HG03066 (cell line): ENCODE data around the gene RBMS3.
"Not testable (repeated sequence)": the region's sequence is repeated elsewhere in the genome, so short reads cannot be mapped to it uniquely, and the experiment has no call there.

Experiments
- ATAC-seq: cut with Tn5 transposase; IDR thresholded peaks from one replicate; pipeline ENCODE4 v1.9.1; 2021; ENCODE audit warnings: low read depth; ENCODE audit not compliant: unreplicated experiment

The RBMS3 gene

DNA sequence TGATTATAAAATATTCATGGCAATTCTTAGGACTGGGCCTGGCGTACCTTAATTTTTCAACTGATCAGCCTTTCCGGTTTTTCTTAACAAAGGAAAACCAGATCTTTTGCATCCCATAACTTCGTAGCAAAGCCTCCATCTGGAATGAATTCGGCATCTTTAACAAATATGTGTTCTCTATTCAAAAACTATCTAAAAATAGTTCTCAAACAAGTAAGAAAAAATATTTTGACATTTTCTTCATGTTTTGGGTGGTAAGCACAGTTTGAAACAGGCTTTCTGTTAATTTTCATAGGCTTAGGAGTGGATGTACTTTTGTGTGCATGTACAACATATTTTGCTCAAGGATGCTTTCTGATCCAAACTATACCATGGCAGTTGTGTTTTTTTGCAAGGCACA is 55.1 kb downstream of the RBMS3 start:
- ATAC-seq, result no peak

DNA sequence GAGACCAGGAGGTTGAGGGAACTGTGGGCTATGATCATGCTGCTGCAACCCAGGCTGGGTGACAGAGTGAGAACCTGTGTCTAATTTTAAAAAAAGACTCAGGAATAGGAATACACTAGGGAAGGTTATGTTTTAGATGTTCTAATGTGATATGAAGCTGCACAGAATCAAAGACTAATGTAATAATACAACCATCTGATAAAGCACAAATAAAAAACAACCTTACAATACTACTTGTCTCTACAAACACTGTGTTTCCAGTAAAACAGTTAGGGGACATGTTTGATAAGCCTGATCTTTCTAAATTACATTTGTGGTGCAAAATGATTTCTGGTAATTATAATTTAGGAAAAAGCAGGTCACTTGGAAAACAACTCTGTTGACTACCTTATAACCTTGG is 56.7 kb downstream of the RBMS3 start:
- no peak for ATAC-seq

DNA sequence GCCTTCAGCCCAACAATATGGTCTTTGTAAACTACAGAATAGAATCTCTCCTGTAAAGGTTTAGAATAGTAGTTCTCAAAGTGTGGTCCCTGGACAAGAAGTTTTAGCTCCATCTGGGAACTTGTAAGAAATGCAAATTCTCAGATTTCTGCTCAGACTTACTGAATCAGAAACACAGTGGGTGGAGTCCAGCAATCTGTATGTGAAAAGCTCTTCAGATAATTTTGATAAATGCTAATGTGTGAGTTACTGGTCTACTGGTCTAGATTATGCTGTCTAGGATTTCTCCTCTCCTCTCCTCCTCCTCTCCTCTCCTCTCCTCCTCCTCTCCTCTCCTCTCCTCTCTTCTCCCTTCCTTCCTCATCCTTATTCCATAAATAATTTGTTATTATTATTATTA is 57.5 kb downstream of the RBMS3 start:
- ATAC-seq, result no peak

DNA sequence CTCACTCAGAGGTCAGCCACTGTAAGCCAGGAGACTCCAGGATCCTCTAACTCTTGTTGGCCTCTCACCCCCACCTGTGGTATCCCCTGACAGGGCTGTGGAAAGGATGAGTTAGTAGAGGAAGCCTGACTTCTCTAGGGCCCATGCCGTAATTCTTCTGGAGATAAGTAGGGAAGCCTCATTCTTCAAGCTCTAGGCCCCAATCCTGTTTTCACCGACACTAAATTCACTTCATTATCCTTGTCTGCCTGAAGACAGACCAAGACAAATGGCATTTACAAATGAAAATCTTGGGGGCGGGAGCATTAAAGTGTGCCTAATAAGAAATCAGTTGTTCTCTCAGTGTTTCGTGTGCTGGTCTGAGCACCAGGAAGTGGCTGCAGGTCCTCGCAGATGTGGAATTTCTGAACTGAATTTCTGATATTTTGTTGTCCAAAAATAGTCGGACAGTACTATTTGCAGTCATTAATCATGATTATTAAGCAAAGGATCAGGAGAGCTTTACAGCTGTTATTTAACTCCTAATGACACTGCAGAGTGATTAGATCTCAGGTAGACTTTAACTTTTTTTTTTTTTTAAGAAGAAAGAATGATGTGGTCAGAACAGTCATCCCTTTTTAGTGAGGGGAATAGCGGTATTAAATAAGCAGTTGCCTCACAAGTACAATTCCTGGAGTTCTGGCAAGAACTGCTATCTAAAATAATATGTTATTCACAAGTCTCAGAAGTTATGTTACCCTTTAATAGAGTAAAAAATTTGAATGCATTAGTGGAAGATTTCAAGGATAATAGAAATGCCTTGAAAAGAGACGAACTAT is 58.4 kb downstream of the RBMS3 start:
- ATAC-seq, result no peak

DNA sequence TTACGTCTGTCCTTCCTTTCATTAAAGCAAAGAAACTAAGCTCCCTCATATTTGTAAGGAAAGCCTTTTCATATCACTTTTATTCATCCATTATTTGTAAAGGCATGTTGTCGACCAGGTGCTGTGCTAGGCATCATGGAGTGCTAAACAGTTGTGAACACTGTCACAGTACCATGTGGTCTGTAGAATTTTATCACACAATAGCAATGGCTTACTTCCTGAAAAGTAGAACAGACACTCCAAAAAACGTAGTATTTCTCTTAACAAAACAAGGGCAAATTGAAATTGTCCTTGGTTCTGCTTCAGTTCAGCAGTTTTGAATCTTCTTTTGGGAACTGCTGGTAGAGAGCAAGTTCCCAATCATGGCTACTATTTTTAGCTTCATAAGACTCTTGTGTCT is 63.3 kb downstream of the RBMS3 start:
- no peak for ATAC-seq

DNA sequence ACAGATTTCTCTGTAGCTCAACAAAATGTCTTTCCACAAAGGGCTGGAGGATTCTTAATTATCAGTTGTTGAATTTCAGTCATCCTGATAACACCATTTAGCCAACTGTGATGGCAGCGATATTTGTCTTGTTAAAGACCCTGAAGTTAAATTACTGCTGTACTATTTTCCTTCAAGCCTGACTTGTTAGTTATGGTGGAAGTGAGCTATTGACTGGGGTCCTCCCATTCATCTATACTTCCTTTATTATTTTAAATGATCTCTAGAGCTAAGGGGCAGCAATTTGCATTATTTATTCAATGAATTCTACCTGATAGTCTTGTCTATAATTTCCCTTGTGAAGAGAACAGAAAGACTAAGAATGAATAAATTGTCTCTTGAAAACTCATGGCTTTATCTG is 64.1 kb downstream of the RBMS3 start:
- ATAC-seq, result no peak

DNA sequence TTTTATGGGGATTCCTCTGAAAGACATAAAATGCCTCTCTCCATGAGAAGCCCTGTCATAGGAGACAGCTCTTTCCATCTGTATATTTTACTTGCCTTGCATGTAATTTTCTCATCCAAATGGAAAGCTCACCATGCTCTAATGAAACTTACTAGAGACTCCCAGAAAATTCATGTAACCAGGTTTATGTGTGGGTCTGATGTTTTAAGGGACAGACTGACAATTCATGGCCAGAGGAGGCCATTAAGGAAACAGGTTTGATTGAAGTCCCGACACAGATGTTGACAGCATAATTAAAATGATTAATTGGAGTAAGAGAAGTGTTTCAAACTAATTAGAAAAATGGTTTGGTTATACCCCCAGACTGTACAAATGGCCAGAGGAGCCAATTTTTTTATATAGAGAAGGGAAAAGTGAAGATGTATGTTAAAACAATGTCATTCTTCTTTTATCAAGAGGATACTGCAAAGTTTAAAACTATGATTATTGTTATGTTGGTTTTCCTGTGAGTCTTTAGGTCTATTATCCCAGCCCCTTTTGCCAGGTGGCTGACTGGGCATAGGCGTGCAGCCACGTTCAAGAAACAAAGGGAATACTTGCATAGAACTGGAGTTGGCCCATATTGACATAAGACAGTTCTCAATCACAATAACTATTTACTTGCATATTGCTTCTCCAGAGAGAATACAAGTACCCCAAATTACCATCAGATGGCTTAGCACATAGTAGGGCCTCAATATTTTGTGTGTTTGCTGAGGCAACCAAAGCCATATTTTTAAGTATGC is 64.8 kb downstream of the RBMS3 start:
- no peak for ATAC-seq

DNA sequence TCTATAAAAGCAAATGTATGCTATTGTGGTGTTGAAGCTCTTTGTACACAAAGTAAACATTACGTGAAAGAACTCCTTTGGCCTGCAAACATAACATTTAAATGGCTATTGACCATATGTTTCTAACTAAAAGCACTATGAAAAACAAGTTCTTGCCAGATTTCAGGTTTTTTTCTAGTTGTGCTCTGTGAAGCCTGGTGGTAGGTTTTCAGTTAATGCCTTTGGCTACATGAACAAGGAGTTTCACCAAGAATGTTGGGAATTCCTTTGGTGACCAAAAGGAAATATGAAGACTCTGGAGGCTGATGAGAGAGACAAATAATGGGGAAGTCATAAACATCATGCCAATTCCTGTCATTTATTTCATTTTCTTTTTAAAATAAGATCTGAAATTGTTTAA is 66.0 kb downstream of the RBMS3 start:
- ATAC-seq, result no peak

DNA sequence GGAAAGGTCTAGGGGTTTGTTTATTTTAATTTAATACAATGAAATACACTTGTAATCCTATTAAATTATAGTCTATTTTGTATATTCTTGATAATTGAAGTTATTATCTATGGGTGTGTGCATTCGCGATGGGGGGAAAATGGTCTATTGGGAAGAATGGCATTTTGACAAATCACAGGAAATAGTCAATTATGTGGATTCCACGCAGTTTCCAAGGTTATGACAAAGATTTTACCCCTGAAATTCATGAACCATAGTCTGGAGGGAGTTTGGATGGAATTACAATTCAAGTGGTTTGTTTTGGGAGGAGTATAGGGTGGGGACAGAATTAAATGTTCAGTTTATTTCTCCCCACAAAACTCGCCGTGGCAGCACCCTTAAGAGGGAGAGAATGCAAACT is 66.5 kb downstream of the RBMS3 start:
- no peak for ATAC-seq

DNA sequence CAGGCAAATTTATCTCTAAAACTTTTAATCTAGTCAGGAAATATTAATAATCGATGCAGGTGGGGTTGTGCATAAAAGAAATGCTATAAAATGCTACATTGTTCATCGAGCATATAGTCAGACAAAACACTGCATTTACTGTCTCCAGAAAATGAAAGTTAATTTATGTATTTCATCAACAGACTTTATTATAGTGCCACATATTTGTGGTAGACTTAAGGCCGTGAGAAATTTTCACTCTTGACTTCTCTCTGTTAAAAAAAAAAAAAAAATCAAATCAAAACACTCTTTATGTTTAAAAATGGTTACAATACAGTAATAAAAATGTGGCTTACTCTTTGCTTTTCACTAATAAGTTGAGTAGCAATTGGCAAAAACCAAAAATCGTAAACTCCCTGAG is 67.4 kb downstream of the RBMS3 start:
- no peak for ATAC-seq

DNA sequence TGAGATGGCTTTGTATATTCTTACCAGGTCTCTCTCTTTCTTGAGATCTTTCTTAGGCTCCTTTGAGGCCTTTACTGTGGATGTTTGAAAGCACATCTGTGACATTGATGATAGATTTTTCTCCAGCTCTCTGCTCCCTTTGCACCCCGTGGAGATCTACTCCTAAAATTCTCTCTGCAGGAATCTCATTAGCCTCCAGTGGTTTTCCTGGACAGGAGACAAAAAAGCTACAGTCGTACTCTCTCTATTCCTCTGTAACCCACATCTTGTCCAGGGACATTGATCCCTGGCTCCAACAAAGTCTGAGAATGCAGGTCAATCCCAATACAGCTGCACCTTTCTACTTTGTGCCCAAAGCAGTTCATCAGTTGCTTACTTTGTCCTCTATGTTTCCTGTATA is 68.2 kb downstream of the RBMS3 start:
- no peak for ATAC-seq

DNA sequence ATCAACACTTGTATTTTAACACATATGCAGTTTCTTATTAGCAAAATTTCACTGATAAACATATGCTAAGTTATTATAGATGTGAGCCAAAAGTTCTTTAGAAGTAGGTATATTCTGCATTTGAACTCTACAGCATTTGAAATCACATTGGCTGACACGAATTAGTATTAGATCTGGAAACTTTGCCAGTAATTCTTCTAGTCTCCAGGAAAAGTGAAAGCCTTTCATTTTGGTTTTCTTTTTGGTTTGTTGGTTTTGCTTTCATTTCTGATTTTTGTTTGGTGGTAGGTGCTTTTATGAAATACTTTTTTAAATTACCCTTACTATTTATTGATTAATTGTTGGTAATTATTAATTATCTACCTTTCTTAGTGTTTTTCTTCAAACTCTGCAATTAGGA is 72.9 kb downstream of the RBMS3 start:
- no peak for ATAC-seq

DNA sequence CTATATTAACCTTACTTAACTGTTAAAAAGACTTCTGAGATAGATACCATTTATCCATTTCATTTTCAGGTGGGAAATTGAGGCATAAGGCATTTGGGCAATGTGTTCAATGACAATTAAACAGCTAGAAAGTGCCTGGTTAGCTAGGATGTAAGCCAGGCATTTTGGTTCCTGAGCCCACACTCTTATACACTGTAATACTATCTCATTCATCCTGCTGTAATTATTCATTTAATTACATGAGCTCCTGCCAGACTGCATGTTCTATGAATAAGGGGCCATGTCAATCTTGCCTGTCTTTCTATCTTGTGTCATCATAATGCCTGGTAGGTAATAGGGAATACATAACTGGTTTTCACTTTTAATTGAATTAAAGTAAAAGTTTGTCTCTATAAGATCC is 74.0 kb downstream of the RBMS3 start:
- no peak for ATAC-seq

DNA sequence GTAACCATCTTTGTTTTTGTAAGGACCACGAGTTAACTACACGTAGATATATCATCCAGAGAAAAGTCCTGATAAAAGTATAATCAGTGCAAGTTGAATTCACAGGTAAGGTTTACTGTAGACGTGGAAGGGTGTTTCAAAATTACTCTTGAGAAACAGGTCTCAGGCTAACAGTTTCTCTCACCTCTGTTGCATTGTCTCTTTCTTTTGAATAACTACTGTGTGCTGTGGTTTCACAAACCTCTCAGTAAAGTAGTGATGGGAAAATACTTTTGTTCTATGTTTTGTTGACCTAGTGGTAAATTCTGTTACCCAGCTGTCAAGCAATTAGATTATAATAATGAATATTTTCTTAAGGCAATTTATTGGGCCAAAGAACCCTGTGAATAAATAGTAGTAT is 75.2 kb downstream of the RBMS3 start:
- ATAC-seq, result no peak

DNA sequence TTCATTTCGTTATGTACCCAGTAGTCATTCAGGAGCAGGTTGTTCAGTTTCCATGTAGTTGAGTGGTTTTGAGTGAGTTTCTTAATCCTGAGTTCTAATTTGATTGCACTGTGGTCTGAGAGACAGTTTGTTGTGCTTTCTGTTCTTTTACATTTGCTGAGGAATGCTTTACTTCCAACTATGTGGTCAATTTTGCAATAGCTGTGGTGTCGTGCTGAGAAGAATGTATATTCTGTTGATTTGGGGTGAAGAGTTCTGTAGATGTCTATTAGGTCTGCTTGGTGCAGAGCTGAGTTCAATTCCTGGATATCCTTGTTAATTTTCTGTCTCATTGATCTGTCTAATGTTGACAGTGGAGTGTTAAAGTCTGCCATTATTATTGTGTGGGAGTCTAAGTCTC is 79.4 kb downstream of the RBMS3 start:
- not testable (repeated sequence) for ATAC-seq

DNA sequence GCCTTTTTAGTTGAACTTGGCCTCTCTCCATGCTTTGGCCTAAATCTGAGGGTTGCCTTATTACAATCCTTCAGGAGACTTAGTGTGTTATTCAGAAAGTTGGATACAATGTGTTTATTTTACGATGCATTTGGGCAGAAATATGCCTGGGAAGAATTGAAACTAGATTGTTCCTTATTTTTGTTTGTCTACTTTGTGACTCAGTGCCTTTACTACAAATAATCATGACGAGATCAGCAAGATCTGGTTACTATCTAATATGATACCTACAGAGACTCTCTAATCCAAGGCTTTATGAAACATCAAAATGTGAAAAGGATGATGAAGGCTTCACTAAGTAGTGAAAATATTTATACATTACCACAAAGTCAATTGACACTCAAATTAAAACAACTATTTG is 82.2 kb downstream of the RBMS3 start:
- no peak for ATAC-seq

DNA sequence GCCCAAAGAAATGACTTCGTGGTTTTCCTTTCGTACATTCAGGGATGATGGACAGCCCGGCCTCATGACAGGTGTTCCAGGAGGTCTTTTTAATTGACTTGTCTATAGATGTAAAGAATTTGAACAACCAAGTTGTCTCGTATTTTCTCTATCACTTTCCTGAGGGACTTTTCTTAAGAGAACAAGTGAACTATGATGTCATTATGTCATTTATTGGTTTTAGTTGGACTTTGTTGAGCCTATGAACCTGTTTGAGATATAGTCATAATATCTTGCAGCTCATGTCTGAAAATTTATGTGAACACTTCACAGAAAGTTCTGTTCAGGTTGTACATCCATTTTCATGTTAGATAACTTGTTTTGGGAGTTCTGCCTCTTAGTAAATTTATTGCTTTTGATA is 89.2 kb downstream of the RBMS3 start:
- no peak for ATAC-seq

DNA sequence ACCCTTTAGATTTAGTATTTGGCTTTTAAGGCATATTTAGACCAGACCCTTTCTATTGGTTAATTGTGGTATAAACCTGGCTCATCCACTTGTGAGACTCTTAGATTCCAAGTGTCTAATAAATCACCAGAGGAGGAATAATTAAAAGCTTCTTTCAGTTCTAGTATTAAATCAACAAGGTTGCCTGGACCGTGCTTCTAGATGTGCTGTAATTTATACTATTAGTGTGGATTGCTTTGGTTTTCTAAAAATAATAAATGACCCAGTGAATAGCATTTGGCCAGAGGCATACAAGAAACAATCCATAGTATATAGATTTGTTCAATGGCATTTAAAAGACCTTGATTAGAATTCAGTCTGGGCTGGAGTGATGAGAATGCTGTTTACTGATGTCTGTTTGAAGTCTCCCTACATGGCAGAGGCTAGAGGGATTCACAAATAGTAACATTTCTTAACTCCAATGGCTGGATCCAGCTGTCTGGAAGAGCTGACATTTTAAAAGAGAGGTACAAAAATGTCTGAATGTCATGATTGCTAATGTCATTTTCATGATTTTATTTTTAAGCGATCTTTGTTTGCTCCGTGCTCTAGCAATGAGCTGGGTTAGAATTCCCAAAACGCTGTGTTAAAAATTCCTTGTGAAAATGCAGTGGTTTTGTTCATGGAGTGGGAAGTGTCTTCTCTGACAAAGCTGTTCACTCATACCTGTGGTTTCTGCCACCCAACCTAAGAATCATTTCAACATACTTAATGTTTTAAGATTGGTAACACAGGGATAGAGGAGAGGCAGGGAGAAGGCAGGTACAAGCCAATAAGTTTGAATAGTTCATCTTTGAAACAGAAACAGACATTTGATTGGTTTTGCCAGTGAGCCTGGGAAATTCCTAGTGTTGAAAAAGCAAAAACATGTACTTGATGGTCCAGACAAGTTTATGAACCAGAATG is 89.9 kb downstream of the RBMS3 start:
- no peak for ATAC-seq

DNA sequence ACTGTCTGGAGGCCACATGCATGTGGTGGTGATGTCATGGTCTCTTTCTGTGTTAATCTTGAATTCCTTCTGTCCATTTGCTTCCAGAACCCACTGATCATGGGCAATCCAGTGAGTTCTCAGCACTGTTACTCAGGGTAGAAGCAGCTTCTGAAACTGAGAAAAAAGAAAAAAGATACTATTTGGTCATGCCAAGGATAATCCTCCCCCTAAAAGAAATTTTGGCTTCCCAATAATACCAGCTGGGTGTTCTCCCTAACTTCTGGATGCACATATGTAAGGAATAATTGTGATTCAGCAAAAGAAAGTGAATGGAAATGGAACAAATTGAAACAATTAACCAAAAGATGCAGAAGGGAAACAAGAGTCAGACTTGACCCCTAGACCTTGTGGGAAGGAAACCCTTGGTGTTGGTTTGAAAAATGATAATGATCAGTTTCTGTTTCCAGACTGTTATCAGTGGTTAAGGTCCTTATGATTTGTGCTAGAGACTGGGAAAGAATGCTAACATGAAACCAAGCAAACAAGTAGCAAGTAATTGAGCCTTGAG is 92.3 kb downstream of the RBMS3 start:
- ATAC-seq, result no peak

DNA sequence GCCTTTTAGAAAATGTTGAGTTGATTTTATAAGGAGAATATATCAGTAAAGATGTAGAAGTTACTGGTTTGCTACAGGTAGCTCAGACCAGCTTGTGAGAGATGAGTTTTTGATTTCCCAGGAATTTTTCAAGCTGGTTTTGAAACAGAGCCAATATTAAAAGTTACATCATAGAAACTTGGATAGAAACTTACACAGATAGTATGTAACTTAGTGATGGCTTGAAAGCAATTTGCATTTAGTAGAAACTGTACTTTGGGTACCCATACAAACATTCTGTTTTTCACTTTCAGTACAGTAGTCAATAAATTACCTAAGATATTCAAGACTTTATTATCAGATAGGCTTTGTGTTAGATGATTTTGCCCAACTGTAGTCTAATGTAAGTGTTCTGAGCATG is 93.4 kb downstream of the RBMS3 start:
- ATAC-seq, result no peak

DNA sequence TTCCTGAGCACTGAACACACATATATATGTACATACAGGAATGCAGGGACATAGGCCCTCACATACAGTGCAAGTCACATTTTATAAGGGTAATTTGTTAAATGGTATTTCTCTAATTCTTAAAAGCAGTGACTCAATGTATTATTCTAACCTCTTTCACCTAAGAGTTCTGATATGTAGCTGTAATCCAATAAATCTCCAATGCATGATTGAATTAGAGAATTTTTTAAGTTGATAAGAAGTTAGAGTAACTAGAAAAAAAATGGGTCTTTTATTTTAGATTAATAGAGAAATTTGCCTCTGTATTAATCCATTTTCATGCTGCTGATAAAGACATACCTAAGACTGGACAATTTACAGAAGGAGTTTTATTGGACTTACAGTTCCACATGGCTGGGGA is 98.2 kb downstream of the RBMS3 start:
- ATAC-seq, result no peak
